GM18511 (cell line): ENCODE data around the gene PNPLA5.
"Not testable (repeated sequence)": the region's sequence is repeated elsewhere in the genome, so short reads cannot be mapped to it uniquely, and the experiment has no call there.

Source experiments
- ATAC-seq: cut with Tn5 transposase; IDR thresholded peaks from one replicate; pipeline ENCODE4 v1.9.1; 2021; ENCODE audit warnings: mild to moderate bottlenecking, moderate library complexity; ENCODE audit not compliant: unreplicated experiment

Gene PNPLA5

GRCh38 chr22:43891360-43892182 is at the start of gene PNPLA5:
PNPLA5 (minus strand) TSS chr22:43892013; CDS start chr22:43891880, 133 bp downstream.
- ATAC-seq, result no peak

- ATAC-seq, result no peak
Measured at GRCh38 chr22:43941449-43941848, 49.6 kb upstream of the PNPLA5 start.

GRCh38 chr22:43931771-43932170 is 40.0 kb upstream of the PNPLA5 start:
- no peak for ATAC-seq

GRCh38 chr22:43928908-43929307 is 37.1 kb upstream of the PNPLA5 start:
- ATAC-seq, result no peak

GRCh38 chr22:43928468-43928867 is 36.7 kb upstream of the PNPLA5 start:
- no peak for ATAC-seq

GRCh38 chr22:43926349-43926710 is 34.5 kb upstream of the PNPLA5 start:
- ATAC-seq, result no peak

GRCh38 chr22:43925433-43926348 is 33.9 kb upstream of the PNPLA5 start:
- ATAC-seq, result no peak

GRCh38 chr22:43924877-43925276 is 33.1 kb upstream of the PNPLA5 start:
- no peak for ATAC-seq

- no peak for ATAC-seq
Measured at GRCh38 chr22:43923631-43924464, 32.0 kb upstream of the PNPLA5 start, which contains the start of gene PNPLA3. PNPLA3 (plus strand) TSS chr22:43923805; CDS start chr22:43923912, 107 bp downstream.

- no peak for ATAC-seq
Measured at GRCh38 chr22:43923191-43923590, 31.4 kb upstream of the PNPLA5 start.

- ATAC-seq, result no peak
Measured at GRCh38 chr22:43922123-43922522, 30.3 kb upstream of the PNPLA5 start.

- no peak for ATAC-seq
Measured at GRCh38 chr22:43921370-43921769, 29.6 kb upstream of the PNPLA5 start.

GRCh38 chr22:43919106-43919973 is 27.5 kb upstream of the PNPLA5 start:
- ATAC-seq, result no peak

GRCh38 chr22:43917521-43917920 is 25.7 kb upstream of the PNPLA5 start:
- no peak for ATAC-seq

GRCh38 chr22:43911351-43911750 is 19.5 kb upstream of the PNPLA5 start:
- ATAC-seq, result no peak

GRCh38 chr22:43910178-43910695 is 18.4 kb upstream of the PNPLA5 start:
- no peak for ATAC-seq

GRCh38 chr22:43909708-43910107 is 17.9 kb upstream of the PNPLA5 start:
- no peak for ATAC-seq

- no peak for ATAC-seq
Measured at GRCh38 chr22:43905681-43906080, 13.9 kb upstream of the PNPLA5 start.

- ATAC-seq, result not testable (repeated sequence)
Measured at GRCh38 chr22:43904412-43904811, 12.6 kb upstream of the PNPLA5 start.

- ATAC-seq, result not testable (repeated sequence)
Measured at GRCh38 chr22:43903033-43903432, 11.2 kb upstream of the PNPLA5 start.
